ENCODE measurements around the gene MYH11. TPM values are rescaled to one million over a fixed set of nuclear protein-coding genes. Genes with fewer than 3 reads are reported as not detected.

MYH11 gene
- total and polyA plus RNA-seq, 10 of the 15 experiments (the other 5 are each of a cell fraction or from before 2014, with no cell fraction given): 0.01 to 1.9 (median 0.13) TPM; not detected in 1

GRCh38 chr16:15660203-15660601 is 196.6 kb downstream of the MYH11 start:
- POLR2A ChIA-PET: interaction anchor here (0.6 to 1.9 kb wide), 2 partner anchors 15 to 17 kb away, joined by 3 to 5 read pairs; partner anchors contain the start of gene MARF1
- Histone ChIP-seq H3K27me3 (replicated peaks in 1 of 2; ENCODE audit: control insufficient read depth in 2 of 2, insufficient read depth in 2 of 2, low read length in 1 of 2) (no peaks in the 10 kb centered on the region), H3K36me3 (ENCODE audit: control insufficient read depth in 2 of 2, insufficient read depth in 2 of 2, low read length in 1 of 2) (peaks cover 10 to 23% of the 10 kb centered on the region in 2 experiments), H3K9me3 (replicated peaks; ENCODE audit: control insufficient read depth, insufficient read depth, low read length) (no peaks in the 10 kb centered on the region), H3K4me1 (ENCODE audit: control insufficient read depth, insufficient read depth, low read length) (peaks cover 20% of the 10 kb centered on the region), H3K27ac (ENCODE audit: control insufficient read depth, insufficient read depth) (no peak overlapping the region), H3K9ac (ENCODE audit: control insufficient read depth, insufficient read depth, low read length) (no peak overlapping the region), H3K4me2 (ENCODE audit: control insufficient read depth, insufficient read depth) (no peak overlapping the region), H3K4me3 (no peak overlapping the region), H4K20me1 (ENCODE audit: control insufficient read depth, insufficient read depth) (peaks cover 3% of the 10 kb centered on the region; the same call in 1 of the 2 replicates), H2AFZ (ENCODE audit: control insufficient read depth, low read depth, low read length) (no peak overlapping the region), H3K79me2 (ENCODE audit: control insufficient read depth, insufficient read depth, low read length) (peaks cover 67% of the 10 kb centered on the region)
- ATAC-seq (no peak), FAIRE-seq (no peak), DNase-seq (ENCODE audit: low read depth, low spot score) (no peak)
- WGBS (ENCODE audit: insufficient coverage, insufficient replicate concordance, low lambda C conversion rate, missing lambda C conversion rate): 99% methylated on average over 5 of the region's 5 CpGs
- intact Hi-C loops (cut with micrococcal nuclease; ENCODE audit: unreplicated experiment) (no loop called here), in situ Hi-C loops (cut with MboI) (no loop called here)
- RAD21 ChIA-PET (ENCODE audit: unreplicated experiment): interaction anchor here (0.7 to 1.8 kb wide), 2 partner anchors 9 to 18 kb away, joined by 3 to 5 read pairs; no protein-coding TSS in a partner anchor
- SMC1A ChIA-PET (ENCODE audit: uncharacterized antibody, unreplicated experiment): interaction anchor here (4.1 kb wide), 1 partner anchor 16 kb away, joined by 43 read pairs; the partner anchor contains the start of gene MARF1
- BruUV-seq (replicated peaks): no TSS peak
- CTCF ChIA-PET: interaction anchor here (0.7 to 2.4 kb wide), 2 partner anchors 22 to 27 kb away, joined by 3 to 10 read pairs; no protein-coding TSS in a partner anchor
- TF ChIP-seq, protein P1, sequence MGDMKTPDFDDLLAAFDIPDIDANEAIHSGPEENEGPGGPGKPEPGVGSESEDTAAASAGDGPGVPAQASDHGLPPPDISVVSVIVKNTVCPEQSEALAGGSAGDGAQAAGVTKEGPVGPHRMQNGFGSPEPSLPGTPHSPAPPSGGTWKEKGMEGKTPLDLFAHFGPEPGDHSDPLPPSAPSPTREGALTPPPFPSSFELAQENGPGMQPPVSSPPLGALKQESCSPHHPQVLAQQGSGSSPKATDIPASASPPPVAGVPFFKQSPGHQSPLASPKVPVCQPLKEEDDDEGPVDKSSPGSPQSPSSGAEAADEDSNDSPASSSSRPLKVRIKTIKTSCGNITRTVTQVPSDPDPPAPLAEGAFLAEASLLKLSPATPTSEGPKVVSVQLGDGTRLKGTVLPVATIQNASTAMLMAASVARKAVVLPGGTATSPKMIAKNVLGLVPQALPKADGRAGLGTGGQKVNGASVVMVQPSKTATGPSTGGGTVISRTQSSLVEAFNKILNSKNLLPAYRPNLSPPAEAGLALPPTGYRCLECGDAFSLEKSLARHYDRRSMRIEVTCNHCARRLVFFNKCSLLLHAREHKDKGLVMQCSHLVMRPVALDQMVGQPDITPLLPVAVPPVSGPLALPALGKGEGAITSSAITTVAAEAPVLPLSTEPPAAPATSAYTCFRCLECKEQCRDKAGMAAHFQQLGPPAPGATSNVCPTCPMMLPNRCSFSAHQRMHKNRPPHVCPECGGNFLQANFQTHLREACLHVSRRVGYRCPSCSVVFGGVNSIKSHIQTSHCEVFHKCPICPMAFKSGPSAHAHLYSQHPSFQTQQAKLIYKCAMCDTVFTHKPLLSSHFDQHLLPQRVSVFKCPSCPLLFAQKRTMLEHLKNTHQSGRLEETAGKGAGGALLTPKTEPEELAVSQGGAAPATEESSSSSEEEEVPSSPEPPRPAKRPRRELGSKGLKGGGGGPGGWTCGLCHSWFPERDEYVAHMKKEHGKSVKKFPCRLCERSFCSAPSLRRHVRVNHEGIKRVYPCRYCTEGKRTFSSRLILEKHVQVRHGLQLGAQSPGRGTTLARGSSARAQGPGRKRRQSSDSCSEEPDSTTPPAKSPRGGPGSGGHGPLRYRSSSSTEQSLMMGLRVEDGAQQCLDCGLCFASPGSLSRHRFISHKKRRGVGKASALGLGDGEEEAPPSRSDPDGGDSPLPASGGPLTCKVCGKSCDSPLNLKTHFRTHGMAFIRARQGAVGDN (IDR thresholded peaks at IDR 0.05): no peak
- TF ChIP-seq CHD1 (IDR thresholded peaks at IDR 0.05; ENCODE audit: low read depth, low read length) (no peak), CEBPB (IDR thresholded peaks at IDR 0.05; ENCODE audit: borderline replicate concordance in 1 of 2, low read depth in 2 of 2, low read length in 2 of 2) (no peak), CREM (IDR thresholded peaks at IDR 0.05; ENCODE audit: low read depth) (no peak), CBX3 (IDR thresholded peaks at IDR 0.05; ENCODE audit: borderline replicate concordance, low read depth) (no peak), GATAD2B (conservative IDR thresholded peaks at IDR 0.05; ENCODE audit: low read depth) (no peak), HDGF (IDR thresholded peaks at IDR 0.05) (no peak), NR2C1 (IDR thresholded peaks at IDR 0.05) (no peak), SMAD1 (IDR thresholded peaks at IDR 0.05; ENCODE audit: low read depth, partially characterized antibody) (no peak), MAX (IDR thresholded peaks at IDR 0.05; ENCODE audit: low read depth, low read length) (no peak)
- TF ChIP-seq, protein P2, sequence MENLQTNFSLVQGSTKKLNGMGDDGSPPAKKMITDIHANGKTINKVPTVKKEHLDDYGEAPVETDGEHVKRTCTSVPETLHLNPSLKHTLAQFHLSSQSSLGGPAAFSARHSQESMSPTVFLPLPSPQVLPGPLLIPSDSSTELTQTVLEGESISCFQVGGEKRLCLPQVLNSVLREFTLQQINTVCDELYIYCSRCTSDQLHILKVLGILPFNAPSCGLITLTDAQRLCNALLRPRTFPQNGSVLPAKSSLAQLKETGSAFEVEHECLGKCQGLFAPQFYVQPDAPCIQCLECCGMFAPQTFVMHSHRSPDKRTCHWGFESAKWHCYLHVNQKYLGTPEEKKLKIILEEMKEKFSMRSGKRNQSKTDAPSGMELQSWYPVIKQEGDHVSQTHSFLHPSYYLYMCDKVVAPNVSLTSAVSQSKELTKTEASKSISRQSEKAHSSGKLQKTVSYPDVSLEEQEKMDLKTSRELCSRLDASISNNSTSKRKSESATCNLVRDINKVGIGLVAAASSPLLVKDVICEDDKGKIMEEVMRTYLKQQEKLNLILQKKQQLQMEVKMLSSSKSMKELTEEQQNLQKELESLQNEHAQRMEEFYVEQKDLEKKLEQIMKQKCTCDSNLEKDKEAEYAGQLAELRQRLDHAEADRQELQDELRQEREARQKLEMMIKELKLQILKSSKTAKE (IDR thresholded peaks at IDR 0.05; ENCODE audit: low read depth, poor library complexity, severe bottlenecking): no peak
- TF ChIP-seq, protein P3, sequence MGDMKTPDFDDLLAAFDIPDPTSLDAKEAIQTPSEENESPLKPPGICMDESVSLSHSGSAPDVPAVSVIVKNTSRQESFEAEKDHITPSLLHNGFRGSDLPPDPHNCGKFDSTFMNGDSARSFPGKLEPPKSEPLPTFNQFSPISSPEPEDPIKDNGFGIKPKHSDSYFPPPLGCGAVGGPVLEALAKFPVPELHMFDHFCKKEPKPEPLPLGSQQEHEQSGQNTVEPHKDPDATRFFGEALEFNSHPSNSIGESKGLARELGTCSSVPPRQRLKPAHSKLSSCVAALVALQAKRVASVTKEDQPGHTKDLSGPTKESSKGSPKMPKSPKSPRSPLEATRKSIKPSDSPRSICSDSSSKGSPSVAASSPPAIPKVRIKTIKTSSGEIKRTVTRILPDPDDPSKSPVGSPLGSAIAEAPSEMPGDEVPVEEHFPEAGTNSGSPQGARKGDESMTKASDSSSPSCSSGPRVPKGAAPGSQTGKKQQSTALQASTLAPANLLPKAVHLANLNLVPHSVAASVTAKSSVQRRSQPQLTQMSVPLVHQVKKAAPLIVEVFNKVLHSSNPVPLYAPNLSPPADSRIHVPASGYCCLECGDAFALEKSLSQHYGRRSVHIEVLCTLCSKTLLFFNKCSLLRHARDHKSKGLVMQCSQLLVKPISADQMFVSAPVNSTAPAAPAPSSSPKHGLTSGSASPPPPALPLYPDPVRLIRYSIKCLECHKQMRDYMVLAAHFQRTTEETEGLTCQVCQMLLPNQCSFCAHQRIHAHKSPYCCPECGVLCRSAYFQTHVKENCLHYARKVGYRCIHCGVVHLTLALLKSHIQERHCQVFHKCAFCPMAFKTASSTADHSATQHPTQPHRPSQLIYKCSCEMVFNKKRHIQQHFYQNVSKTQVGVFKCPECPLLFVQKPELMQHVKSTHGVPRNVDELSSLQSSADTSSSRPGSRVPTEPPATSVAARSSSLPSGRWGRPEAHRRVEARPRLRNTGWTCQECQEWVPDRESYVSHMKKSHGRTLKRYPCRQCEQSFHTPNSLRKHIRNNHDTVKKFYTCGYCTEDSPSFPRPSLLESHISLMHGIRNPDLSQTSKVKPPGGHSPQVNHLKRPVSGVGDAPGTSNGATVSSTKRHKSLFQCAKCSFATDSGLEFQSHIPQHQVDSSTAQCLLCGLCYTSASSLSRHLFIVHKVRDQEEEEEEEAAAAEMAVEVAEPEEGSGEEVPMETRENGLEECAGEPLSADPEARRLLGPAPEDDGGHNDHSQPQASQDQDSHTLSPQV (IDR thresholded peaks at IDR 0.05): no peak
